ENCODE measurements around the gene TMPRSS7. TPM values are rescaled to one million over a fixed set of nuclear protein-coding genes. Genes with fewer than 3 reads are reported as not detected.

TMPRSS7 gene
- total RNA-seq, 1 donor from 2014 or later, result not detected

DNA sequence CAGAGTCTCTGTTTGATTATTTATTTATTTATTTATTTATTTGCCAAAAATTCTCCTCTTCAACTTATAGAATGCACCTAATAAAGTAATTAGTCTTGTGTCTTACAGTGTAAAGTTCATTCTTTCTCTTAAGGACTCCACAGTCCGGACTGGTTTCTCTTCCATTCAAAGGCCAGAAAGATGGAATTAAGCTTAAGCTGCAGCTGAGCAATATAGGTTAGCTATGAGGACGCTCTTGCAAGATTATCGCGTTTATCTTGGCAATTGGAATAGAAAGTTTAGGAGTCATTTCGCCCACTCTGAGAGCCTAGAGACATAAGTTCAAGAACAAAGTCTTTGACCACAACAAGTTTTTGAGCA, 20.8 kb upstream of the TMPRSS7 start:
- Mint-ChIP-seq H3K4me1 (ENCODE audit: low read depth) (peaks cover 2% of the 10 kb centered on the region), H3K27me3 (no peaks in the 10 kb centered on the region), H3K27ac (no peak overlapping the region), H3K4me3 (ENCODE audit: low read depth) (no peak overlapping the region), H3K9me3 (ENCODE audit: low read depth) (no peaks in the 10 kb centered on the region), H3K36me3 (ENCODE audit: insufficient read depth) (no peaks in the 10 kb centered on the region)
- no peak for DNase-seq (ENCODE audit: low spot score, unreplicated experiment)
- no peak for TF ChIP-seq CTCF (IDR thresholded peaks at IDR 0.05; ENCODE audit: unreplicated experiment)

GRCh38 chr3:112017091-112017490, 17.4 kb upstream of the TMPRSS7 start:
- no peak for TF ChIP-seq CTCF (IDR thresholded peaks at IDR 0.05; ENCODE audit: unreplicated experiment)
- Mint-ChIP-seq H3K27me3 (no peaks in the 10 kb centered on the region), H3K4me3 (ENCODE audit: low read depth) (no peak overlapping the region), H3K36me3 (ENCODE audit: insufficient read depth) (no peaks in the 10 kb centered on the region), H3K4me1 (ENCODE audit: low read depth) (peaks cover 2% of the 10 kb centered on the region), H3K27ac (no peak overlapping the region), H3K9me3 (ENCODE audit: low read depth) (peaks cover 2% of the 10 kb centered on the region)
- no peak for DNase-seq (ENCODE audit: low spot score, unreplicated experiment)

DNA sequence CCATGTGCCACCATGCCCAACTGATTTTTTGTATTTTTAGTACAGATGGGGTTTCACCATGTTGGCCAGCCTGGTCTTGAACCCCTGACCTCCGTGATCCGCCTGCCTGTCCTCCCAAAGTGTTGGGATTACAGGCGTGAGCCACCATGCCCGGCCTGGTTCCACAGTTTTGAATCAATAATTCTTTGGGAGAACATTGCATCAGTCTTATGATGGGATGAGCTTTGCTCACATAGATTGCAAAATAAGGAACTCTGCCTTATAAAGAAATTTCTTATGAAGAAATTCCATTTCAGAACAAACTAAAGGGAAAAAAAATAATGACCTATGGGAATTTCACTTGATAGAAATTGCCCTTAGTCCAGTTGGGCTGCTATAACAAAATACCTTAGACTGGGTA, 15.8 kb upstream of the TMPRSS7 start:
- no peaks in the 10 kb centered on the region for H3K4me1 Mint-ChIP-seq (ENCODE audit: low read depth)

DNA sequence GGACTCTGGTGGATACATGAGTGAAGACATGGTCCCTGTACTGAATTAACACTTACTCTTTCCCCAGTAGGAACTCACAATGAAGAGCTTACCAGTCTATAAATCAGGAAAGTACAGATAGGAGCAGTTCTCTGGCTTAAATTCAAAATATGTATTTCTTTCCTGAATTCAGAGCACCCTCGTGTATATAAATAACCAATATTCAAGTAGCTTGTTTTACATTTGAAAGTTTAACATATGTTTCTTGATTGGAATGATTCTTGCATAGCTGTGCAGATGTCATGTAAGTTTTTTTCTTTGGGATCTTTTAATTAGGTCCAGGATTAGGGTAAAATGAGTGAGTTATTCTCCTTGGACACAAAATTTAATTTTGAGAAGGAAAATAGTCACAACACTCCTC, 14.8 kb upstream of the TMPRSS7 start:
- H3K4me3 Mint-ChIP-seq (ENCODE audit: low read depth), result no peak overlapping the region
- no peaks in the 10 kb centered on the region for H3K27me3 Mint-ChIP-seq
- H3K9me3 Mint-ChIP-seq (ENCODE audit: low read depth), result peaks cover 3% of the 10 kb centered on the region
- no peak for TF ChIP-seq CTCF (IDR thresholded peaks at IDR 0.05; ENCODE audit: unreplicated experiment)
- no peaks in the 10 kb centered on the region for H3K4me1 Mint-ChIP-seq (ENCODE audit: low read depth)
- H3K36me3 Mint-ChIP-seq (ENCODE audit: insufficient read depth), result no peaks in the 10 kb centered on the region
- H3K27ac Mint-ChIP-seq, result no peak overlapping the region
- no peak for DNase-seq (ENCODE audit: low spot score, unreplicated experiment)

More for the DNA sequence above, 15.8 kb upstream of the TMPRSS7 start:
- H3K4me3 Mint-ChIP-seq (ENCODE audit: low read depth), result no peak overlapping the region
- no peaks in the 10 kb centered on the region for H3K36me3 Mint-ChIP-seq (ENCODE audit: insufficient read depth)
- no peak for DNase-seq (ENCODE audit: low spot score, unreplicated experiment)
- TF ChIP-seq CTCF (IDR thresholded peaks at IDR 0.05; ENCODE audit: unreplicated experiment), result no peak
- H3K27ac Mint-ChIP-seq, result no peak overlapping the region
- H3K27me3 Mint-ChIP-seq, result no peaks in the 10 kb centered on the region
- H3K9me3 Mint-ChIP-seq (ENCODE audit: low read depth), result peaks cover 3% of the 10 kb centered on the region

DNA sequence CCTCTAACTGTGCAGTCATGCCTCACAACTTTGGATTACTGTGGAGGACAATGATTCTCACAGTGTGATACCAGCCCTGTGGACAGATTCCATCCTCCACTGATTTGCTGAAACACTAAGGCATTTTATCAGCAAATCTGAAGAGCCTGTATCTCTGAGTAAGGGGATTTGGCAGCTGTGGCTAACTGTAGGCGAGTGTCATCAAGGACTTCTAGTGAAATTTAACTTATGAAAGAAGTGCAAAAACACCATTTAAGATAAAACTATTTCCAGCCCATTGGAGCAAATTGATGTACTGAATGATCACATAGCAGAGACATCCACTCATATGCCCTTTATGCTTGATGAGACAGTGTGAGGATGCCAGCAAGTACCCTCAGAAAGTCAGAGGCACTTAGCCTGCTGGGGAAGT, 13.9 kb upstream of the TMPRSS7 start:
- Mint-ChIP-seq H3K27ac (no peak overlapping the region), H3K4me3 (ENCODE audit: low read depth) (no peak overlapping the region), H3K9me3 (ENCODE audit: low read depth) (peaks cover 3% of the 10 kb centered on the region), H3K36me3 (ENCODE audit: insufficient read depth) (no peaks in the 10 kb centered on the region), H3K4me1 (ENCODE audit: low read depth) (no peaks in the 10 kb centered on the region), H3K27me3 (no peaks in the 10 kb centered on the region)
- no peak for TF ChIP-seq CTCF (IDR thresholded peaks at IDR 0.05; ENCODE audit: unreplicated experiment)
- DNase-seq (ENCODE audit: low spot score, unreplicated experiment), result no peak
